ENCODE results near the gene WDR45B.

WDR45B gene

GRCh38 chr17:82630212-82630611, 18.0 kb downstream of the WDR45B start:
- Histone ChIP-seq H3K27ac (ENCODE audit: low read depth, low read length, poor library complexity, severe bottlenecking) (no peak overlapping the region), H3K36me3 (ENCODE audit: insufficient read depth, low read length) (peaks cover 66% of the 10 kb centered on the region), H3K27me3 (ENCODE audit: insufficient read depth, low read length) (no peaks in the 10 kb centered on the region), H3F3A (ENCODE audit: insufficient read depth, low read length) (no peaks in the 10 kb centered on the region), H3K79me2 (ENCODE audit: insufficient read depth, low read length) (peaks cover 6% of the 10 kb centered on the region), H3K4me3 (ENCODE audit: low read depth, low read length, poor library complexity, severe bottlenecking) (no peak overlapping the region), H3K4me1 (ENCODE audit: insufficient read depth, low read length, severe bottlenecking) (no peaks in the 10 kb centered on the region), H3K4me2 (ENCODE audit: low read length) (no peak overlapping the region), H3K9ac (ENCODE audit: low read length) (no peak overlapping the region), H3K9me3 (ENCODE audit: low read length) (no peaks in the 10 kb centered on the region), H2AFZ (ENCODE audit: low read length) (no peak overlapping the region), H4K20me1 (ENCODE audit: insufficient read depth, low read length) (no peaks in the 10 kb centered on the region), H3K9me2 (ENCODE audit: low read depth, low read length) (no peaks in the 10 kb centered on the region)
- no peak for TF ChIP-seq EZH2 (IDR thresholded peaks at IDR 0.05; ENCODE audit: borderline replicate concordance, low read length)
- no peak for TF ChIP-seq CTCF (IDR thresholded peaks at IDR 0.05; ENCODE audit: low read length)

GRCh38 chr17:82629748-82630147, 18.5 kb downstream of the WDR45B start:
- no peaks in the 10 kb centered on the region for H3F3A ChIP-seq (ENCODE audit: insufficient read depth, low read length)
- no peak overlapping the region for H2AFZ ChIP-seq (ENCODE audit: low read length)
- no peaks in the 10 kb centered on the region for H3K9me3 ChIP-seq (ENCODE audit: low read length)
- H3K4me2 ChIP-seq (ENCODE audit: low read length) = no peak overlapping the region
- no peaks in the 10 kb centered on the region for H4K20me1 ChIP-seq (ENCODE audit: insufficient read depth, low read length)
- H3K27me3 ChIP-seq (ENCODE audit: insufficient read depth, low read length) = no peaks in the 10 kb centered on the region
- peaks cover 1% of the 10 kb centered on the region for H3K79me2 ChIP-seq (ENCODE audit: insufficient read depth, low read length)
- peaks cover 69% of the 10 kb centered on the region for H3K36me3 ChIP-seq (ENCODE audit: insufficient read depth, low read length)
- H3K4me3 ChIP-seq (ENCODE audit: low read depth, low read length, poor library complexity, severe bottlenecking) = no peak overlapping the region
- H3K9ac ChIP-seq (ENCODE audit: low read length) = no peak overlapping the region
- H3K27ac ChIP-seq (ENCODE audit: low read depth, low read length, poor library complexity, severe bottlenecking) = no peak overlapping the region
- no peaks in the 10 kb centered on the region for H3K9me2 ChIP-seq (ENCODE audit: low read depth, low read length)
- TF ChIP-seq CTCF (IDR thresholded peaks at IDR 0.05; ENCODE audit: low read length) (no peak), EZH2 (IDR thresholded peaks at IDR 0.05; ENCODE audit: borderline replicate concordance, low read length) (no peak)
- H3K4me1 ChIP-seq (ENCODE audit: insufficient read depth, low read length, severe bottlenecking) = no peaks in the 10 kb centered on the region

GRCh38 chr17:82627405-82627804, 20.8 kb downstream of the WDR45B start:
- Histone ChIP-seq H2AFZ (ENCODE audit: low read length) (no peak overlapping the region), H3K79me2 (ENCODE audit: insufficient read depth, low read length) (no peaks in the 10 kb centered on the region; the same call in 1 of the 2 replicates), H3K9me2 (ENCODE audit: low read depth, low read length) (no peaks in the 10 kb centered on the region), H3K4me3 (ENCODE audit: low read depth, low read length, poor library complexity, severe bottlenecking) (no peak overlapping the region), H3K9me3 (ENCODE audit: low read length) (no peaks in the 10 kb centered on the region), H3K27ac (ENCODE audit: low read depth, low read length, poor library complexity, severe bottlenecking) (no peak overlapping the region), H3K4me2 (ENCODE audit: low read length) (no peak overlapping the region), H3K9ac (ENCODE audit: low read length) (no peak overlapping the region), H4K20me1 (ENCODE audit: insufficient read depth, low read length) (no peaks in the 10 kb centered on the region), H3F3A (ENCODE audit: insufficient read depth, low read length) (no peaks in the 10 kb centered on the region), H3K27me3 (ENCODE audit: insufficient read depth, low read length) (no peaks in the 10 kb centered on the region), H3K36me3 (ENCODE audit: insufficient read depth, low read length) (peaks cover 73% of the 10 kb centered on the region), H3K4me1 (ENCODE audit: insufficient read depth, low read length, severe bottlenecking) (no peaks in the 10 kb centered on the region)
- TF ChIP-seq EZH2 (IDR thresholded peaks at IDR 0.05; ENCODE audit: borderline replicate concordance, low read length) (no peak), CTCF (IDR thresholded peaks at IDR 0.05; ENCODE audit: low read length) (no peak)

Data from OCI-LY1 (cell line).